Hepatocyte (in vitro differentiated cells): ENCODE data around the gene WDR4. TPM values are rescaled to one million over a fixed set of nuclear protein-coding genes. Genes with fewer than 3 reads are reported as not detected.

Source experiments
- DNase-seq: peaks from one replicate; pipeline ENCODE4 v3.0.0-alpha.2; 2016; ENCODE audit warnings: low spot score
- H2AFZ ChIP-seq: fragments of 200-600 bp; sonication (generic); 2 replicates; pipeline ENCODE4 v1.6.0; 2016; ENCODE audit warnings: antibody characterized with exemption, mild to moderate bottlenecking
- H3K27ac ChIP-seq: fragments of 200-600 bp; sonication (generic); 2 replicates; pipeline ENCODE4 v1.5.1; 2016; ENCODE audit warnings: mild to moderate bottlenecking
- H3K27me3 ChIP-seq: fragments of 200-600 bp; sonication (generic); 2 replicates; pipeline ENCODE4 v1.6.1; 2016
- H3K36me3 ChIP-seq: fragments of 200-600 bp; sonication (generic); replicated peaks from 2 replicates; pipeline ENCODE4 v1.5.1; 2016; ENCODE audit warnings: low read depth; ENCODE audit not compliant: insufficient read depth
- H3K4me1 ChIP-seq: fragments of 200-600 bp; sonication (generic); 2 replicates; pipeline ENCODE4 v1.5.1; 2016; ENCODE audit warnings: mild to moderate bottlenecking, moderate library complexity; ENCODE audit not compliant: insufficient read depth
- H3K4me2 ChIP-seq: fragments of 200-600 bp; sonication (generic); 2 replicates; pipeline ENCODE4 v1.6.0; 2016
- H3K4me3 ChIP-seq: fragments of 200-600 bp; sonication (generic); 2 replicates; pipeline ENCODE4 v1.5.1; 2016; ENCODE audit warnings: mild to moderate bottlenecking
- H3K79me2 ChIP-seq: fragments of 200-600 bp; sonication (generic); 2 replicates; pipeline ENCODE4 v1.6.0; 2017; ENCODE audit warnings: mild to moderate bottlenecking
- H3K9me2 ChIP-seq: fragments of 200-600 bp; sonication (generic); replicated peaks from 2 replicates; pipeline ENCODE4 v1.6.0; 2017; ENCODE audit warnings: mild to moderate bottlenecking; ENCODE audit not compliant: insufficient read depth
- H3K9me3 ChIP-seq: fragments of 200-600 bp; sonication (generic); 2 replicates; pipeline ENCODE4 v1.5.1; 2016; ENCODE audit warnings: low read depth, mild to moderate bottlenecking
- H4K20me1 ChIP-seq: fragments of 200-600 bp; sonication (generic); 2 replicates; pipeline ENCODE4 v1.6.0; 2016; ENCODE audit warnings: mild to moderate bottlenecking; ENCODE audit not compliant: insufficient read depth, poor library complexity, severe bottlenecking
- EZH2 ChIP-seq: fragments of 200-600 bp; sonication (generic); IDR thresholded peaks from 2 replicates; pipeline ENCODE4 v1.6.1; 2016; ENCODE audit warnings: antibody characterized with exemption, mild to moderate bottlenecking, borderline replicate concordance
- EZH2phosphoT487 ChIP-seq: fragments of 200-600 bp; sonication (generic); IDR thresholded peaks from one replicate; pipeline ENCODE4 v1.6.1; 2018; ENCODE audit warnings: antibody characterized with exemption, mild to moderate bottlenecking, low read depth, moderate library complexity; ENCODE audit not compliant: unreplicated experiment, severe bottlenecking
- WGBS: methylation state at CpG from one replicate; pipeline ENCODE4 v1.1.6; 2016; ENCODE audit warnings: low lambda C conversion rate; ENCODE audit errors: missing lambda C conversion rate; 5-methylcytosine and 5-hydroxymethylcytosine counted together
- polyA plus RNA-seq: library from polyadenylated mRNA; unstranded; fragments of >200 nt; fragmentation: Nextera tagmentation; extraction: Ambion mirVana; gene quantifications from 2 replicates; pipeline ENCODE4 v1.2.1, GENCODE V29; 2016
- total RNA-seq: library from RNA; depleted of rRNA; stranded (reverse); fragments of >200 nt; gene quantifications from 2 replicates; pipeline ENCODE4 v1.2.3, GENCODE V29; 2014
- TF ChIP-seq, protein P1 (sequence below): fragments of 200-600 bp; sonication (generic); IDR thresholded peaks from 2 replicates; pipeline ENCODE4 v1.5.1; 2016; ENCODE audit warnings: antibody characterized with exemption, mild to moderate bottlenecking; ENCODE audit not compliant: poor library complexity

WDR4 gene
- total and polyA plus RNA-seq, 2 experiments from 2014 or later = 6.4 to 11.1 TPM

GRCh38 chr21:42924433-42924751 is 45.1 kb upstream of the WDR4 start:
- no peak for DNase-seq
- H3K36me3 ChIP-seq = no peaks in the 10 kb centered on the region
- peak overlapping the region; percentile 29 for H2AFZ ChIP-seq
- H3K4me2 ChIP-seq = peak overlapping the region; percentile 53
- H3K27ac ChIP-seq = peak overlapping the region; percentile 54
- 75% methylated on average over 6 of the region's 6 CpGs for WGBS
- TF ChIP-seq, protein P1, sequence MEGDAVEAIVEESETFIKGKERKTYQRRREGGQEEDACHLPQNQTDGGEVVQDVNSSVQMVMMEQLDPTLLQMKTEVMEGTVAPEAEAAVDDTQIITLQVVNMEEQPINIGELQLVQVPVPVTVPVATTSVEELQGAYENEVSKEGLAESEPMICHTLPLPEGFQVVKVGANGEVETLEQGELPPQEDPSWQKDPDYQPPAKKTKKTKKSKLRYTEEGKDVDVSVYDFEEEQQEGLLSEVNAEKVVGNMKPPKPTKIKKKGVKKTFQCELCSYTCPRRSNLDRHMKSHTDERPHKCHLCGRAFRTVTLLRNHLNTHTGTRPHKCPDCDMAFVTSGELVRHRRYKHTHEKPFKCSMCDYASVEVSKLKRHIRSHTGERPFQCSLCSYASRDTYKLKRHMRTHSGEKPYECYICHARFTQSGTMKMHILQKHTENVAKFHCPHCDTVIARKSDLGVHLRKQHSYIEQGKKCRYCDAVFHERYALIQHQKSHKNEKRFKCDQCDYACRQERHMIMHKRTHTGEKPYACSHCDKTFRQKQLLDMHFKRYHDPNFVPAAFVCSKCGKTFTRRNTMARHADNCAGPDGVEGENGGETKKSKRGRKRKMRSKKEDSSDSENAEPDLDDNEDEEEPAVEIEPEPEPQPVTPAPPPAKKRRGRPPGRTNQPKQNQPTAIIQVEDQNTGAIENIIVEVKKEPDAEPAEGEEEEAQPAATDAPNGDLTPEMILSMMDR = no peak
- no peak for TF ChIP-seq EZH2
- TF ChIP-seq EZH2phosphoT487 = no peak
- H3K9me3 ChIP-seq = no peaks in the 10 kb centered on the region
- H3K27me3 ChIP-seq = no peaks in the 10 kb centered on the region
- H4K20me1 ChIP-seq = no peaks in the 10 kb centered on the region
- no peaks in the 10 kb centered on the region for H3K79me2 ChIP-seq
- no peak overlapping the region for H3K4me3 ChIP-seq
- peaks cover 6% of the 10 kb centered on the region for H3K4me1 ChIP-seq
- H3K9me2 ChIP-seq = no peaks in the 10 kb centered on the region

DNA sequence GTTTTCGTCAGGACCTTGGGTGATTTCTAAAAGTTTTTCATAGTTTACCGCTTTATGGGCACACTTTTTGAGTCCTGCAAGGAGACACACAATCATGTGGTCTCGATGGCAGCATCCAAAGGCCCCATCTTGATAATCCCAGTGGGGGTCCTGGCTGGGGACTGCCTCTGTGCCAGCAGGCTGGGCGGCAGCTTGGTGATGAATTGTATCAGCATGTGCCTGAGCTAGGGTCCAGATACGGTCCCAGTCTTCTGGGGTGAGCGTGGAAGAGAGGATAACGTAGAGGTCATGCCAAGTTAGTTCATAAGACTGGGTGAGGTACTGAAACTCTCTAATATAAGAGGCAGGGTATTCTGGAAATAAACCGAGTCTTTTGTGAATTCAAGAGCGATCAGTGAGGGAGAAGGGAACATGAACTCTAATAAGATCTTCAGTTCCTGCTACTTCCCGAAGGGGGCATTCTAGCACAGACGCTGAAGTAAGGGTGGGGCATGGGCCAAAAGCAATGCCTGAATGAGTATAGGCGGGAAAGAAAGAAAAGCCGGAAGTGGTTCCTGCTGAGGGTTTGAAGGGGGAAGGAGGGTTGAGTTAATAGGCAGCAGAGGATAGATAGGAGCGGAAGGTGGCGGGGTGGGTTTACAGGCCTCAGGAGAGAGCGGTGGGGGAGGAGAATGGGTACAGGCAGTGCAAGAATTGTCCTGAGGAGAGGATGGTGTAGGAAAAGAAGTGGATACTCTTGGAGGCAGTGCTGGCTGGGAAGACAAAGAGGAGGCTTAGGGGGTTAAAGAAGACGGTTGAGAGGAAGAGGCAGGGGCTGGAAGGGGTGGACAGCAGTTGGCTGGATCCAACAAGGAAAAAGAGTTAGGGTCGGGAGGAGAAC is 44.5 kb upstream of the WDR4 start:
- WGBS = 32% methylated on average over 18 of the region's 18 CpGs
- TF ChIP-seq, protein P1 = peak; percentile 67
- TF ChIP-seq EZH2 (no peak), EZH2phosphoT487 (no peak)
- Histone ChIP-seq H3K9me3 (no peaks in the 10 kb centered on the region), H3K27ac (peak overlapping the region; percentile 54), H3K4me1 (peaks cover 6% of the 10 kb centered on the region), H3K4me3 (no peak overlapping the region), H4K20me1 (no peaks in the 10 kb centered on the region), H3K79me2 (no peaks in the 10 kb centered on the region), H3K27me3 (no peaks in the 10 kb centered on the region), H3K4me2 (peak overlapping the region; percentile 56), H2AFZ (peak overlapping the region; percentile 55), H3K9me2 (no peaks in the 10 kb centered on the region), H3K36me3 (no peaks in the 10 kb centered on the region)
- DNase-seq = peak; percentile 92

DNA sequence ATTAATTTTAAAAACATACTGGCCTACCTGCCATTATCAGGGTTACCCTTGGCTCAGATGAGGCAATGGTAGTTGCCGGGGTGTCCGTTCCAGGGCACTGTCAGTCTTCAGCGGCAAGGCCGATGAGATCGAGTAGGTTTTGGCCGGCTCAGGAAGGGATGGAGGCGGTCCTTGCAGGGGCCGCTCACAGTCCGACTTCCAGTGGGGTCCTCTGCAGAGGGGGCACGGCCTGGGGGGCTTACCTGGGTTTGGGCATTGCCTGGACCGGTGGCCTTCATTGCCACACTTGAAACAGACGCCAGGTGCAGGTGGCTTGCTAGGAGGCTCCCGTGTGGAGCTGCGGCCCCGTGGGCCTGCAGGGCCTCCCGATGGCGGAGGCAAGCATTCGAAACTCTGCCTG is 43.6 kb upstream of the WDR4 start:
- H3K4me2 ChIP-seq = no peak overlapping the region
- no peak overlapping the region for H2AFZ ChIP-seq

More for the DNA sequence above, 43.6 kb upstream of the WDR4 start:
- WGBS = 89% methylated on average over 17 of the region's 18 CpGs
- DNase-seq = no peak
- Histone ChIP-seq H3K9me3 (no peaks in the 10 kb centered on the region), H3K4me3 (no peak overlapping the region), H3K9me2 (no peaks in the 10 kb centered on the region), H3K79me2 (no peaks in the 10 kb centered on the region), H3K36me3 (no peaks in the 10 kb centered on the region), H4K20me1 (no peaks in the 10 kb centered on the region), H3K27ac (no peak overlapping the region), H3K27me3 (no peaks in the 10 kb centered on the region), H3K4me1 (peaks cover 6% of the 10 kb centered on the region)
- TF ChIP-seq EZH2 (no peak), EZH2phosphoT487 (no peak)
- TF ChIP-seq, protein P1 = no peak
